ENCODE data around the gene NPB.
"Not testable (repeated sequence)": the region's sequence is repeated elsewhere in the genome, so short reads cannot be mapped to it uniquely, and the experiment has no call there.

Gene NPB

DNA sequence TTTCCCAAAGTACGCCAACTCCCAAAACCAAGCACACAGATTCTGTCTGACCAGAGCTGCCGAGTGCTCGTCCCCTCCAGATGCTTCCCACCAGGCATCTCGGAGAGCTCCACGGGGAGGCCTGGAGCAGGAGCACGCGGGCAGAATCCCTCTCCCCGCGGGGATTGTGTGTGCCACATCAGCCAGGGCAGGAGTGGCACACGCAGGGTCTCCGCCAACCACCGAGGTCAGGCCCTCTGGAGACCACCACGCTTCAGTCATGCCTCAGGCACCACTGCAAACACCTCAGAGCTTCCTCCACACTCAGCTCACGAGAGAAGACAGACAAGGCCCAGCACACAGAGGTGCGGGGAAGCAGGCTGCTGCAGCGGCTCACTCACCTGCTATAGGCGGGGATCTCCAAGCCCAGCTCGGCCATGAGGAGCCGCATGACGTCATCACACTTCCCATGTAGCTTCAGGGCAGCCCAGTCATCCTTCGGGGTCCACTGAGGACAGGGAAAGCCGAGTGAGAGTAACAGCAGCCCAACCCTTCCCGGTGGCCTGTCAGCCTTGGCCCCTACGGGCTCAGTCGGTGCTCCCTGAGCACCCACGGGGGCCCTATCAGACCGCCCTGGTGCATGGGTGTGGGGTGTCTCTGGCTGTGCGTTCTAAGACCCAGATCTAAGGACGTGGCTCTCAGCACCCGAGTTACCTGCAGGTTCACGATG is 11.5 kb downstream of the NPB start:
- no peak for DNase-seq

DNA sequence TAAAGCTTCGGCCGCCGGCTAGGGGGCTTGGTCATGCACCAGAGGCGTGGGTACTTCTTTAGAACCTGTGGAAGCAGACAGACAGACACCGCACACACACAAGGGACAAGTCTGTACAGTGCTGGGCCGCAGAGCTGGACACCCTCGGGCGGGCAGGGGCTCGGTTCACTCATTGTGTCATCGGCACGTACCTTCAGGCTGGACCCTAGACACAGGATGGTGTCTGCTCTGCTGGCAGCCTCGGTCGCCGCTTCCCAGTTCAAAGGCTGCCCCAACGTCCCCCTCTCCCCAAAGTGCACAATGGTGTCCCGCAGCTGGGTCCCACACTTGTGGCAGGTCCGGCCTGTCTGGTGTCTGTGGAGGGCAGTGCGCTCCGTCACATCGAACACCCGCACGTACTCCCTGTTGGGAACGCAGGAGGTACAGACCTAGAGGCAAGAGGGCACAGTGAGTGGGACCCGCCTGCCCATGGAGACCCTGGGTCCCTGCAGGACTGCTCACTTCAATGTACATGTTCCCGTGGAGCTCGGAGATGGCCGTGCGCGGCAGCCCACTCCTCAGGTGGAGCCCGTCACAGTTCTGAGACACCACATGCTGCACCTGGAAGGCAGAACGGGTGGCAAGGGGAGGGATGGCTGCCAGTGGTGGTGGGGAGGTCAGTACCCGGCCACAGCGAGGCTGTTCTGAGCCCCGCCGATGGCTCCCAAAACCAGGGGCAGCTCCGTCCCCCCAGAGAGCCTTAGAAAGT is 12.2 kb downstream of the NPB start:
- DNase-seq, result no peak

DNA sequence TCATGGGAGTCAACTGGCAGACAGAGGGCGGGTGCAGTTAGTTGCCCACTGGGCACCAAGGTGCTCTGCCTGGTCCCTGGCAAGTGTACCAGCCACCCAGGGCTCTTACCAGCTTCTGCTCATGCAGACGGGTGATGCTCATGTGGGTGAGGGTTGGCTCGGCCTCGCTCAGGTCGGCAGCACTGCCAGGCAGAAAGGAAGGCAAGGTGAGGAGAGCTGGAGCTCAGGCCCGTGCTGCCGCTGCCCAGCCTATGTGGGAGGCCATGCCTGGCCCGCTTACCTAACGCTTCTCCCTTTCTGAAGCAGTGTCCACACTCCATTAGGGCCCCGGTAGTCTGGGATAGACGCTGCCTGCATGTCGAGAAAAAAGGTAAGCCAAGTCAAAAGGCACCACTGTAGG is 13.3 kb downstream of the NPB start:
- DNase-seq, result no peak

GRCh38 chr17:81916234-81917001 is 14.4 kb downstream of the NPB start:
- no peak for DNase-seq

GRCh38 chr17:81917565-81918332 is 15.7 kb downstream of the NPB start, which contains the start of gene SIRT7:
Gene SIRT7, minus strand, starts transcription at chr17:81918176. Its CDS starts 45 bp downstream, at chr17:81918131.
- peak; percentile 56 for DNase-seq

- DNase-seq, result not testable (repeated sequence)
These were observed 16.3 kb downstream of the NPB start for GRCh38 chr17:81918333-81918669.

DNA sequence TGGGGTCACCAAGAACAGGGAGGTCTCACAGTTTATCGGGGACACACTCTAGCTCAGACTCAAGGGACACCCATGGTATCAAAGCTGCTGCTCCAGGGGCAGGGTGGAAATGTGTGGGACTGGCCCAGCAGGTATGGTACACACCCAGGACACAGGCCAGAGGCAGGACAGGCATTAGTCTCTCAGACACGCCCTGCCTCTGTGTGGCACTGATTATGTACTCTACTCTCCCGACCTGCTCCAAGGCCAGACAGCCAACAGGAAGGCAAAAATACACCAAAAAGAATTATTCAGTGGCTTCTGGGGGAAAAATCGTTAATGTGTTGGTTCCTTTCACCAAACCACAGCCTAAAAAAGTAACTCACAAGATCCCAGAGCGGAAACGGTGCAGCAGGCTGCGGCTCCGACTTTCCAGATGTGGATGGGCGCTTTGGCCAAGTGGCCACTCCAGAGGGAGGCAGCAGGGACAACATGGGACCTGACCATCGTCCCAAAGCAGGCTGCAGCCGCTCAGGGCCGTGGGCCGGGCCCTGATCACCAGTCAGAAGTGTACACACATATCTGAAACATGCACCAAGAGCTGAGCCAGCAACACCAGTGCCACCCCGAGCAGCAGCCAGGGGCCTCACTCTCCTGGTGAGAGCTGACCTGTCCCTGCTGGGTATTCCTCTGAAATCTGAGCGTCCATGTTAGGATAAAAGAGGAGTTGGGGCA is 17.0 kb downstream of the NPB start:
- no peak for DNase-seq

- DNase-seq, result no peak
These were observed 18.8 kb downstream of the NPB start for GRCh38 chr17:81920612-81921536.

DNA sequence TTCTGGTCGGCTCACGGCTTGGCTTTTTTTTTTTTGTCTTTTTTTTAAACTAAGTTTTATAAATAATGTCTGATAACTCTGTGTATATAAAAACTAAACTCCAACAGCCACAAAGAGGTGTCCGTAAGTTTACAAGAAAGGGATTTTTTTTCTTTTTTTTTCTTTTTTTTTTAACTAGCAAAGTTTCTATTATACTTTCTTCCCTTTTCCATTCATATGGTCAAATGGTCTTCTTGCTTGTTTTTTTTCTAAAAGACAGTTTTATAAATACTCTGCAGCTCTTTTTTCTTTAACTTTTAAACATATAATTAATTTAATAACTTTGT is 19.5 kb downstream of the NPB start:
- DNase-seq, result no peak

DNA sequence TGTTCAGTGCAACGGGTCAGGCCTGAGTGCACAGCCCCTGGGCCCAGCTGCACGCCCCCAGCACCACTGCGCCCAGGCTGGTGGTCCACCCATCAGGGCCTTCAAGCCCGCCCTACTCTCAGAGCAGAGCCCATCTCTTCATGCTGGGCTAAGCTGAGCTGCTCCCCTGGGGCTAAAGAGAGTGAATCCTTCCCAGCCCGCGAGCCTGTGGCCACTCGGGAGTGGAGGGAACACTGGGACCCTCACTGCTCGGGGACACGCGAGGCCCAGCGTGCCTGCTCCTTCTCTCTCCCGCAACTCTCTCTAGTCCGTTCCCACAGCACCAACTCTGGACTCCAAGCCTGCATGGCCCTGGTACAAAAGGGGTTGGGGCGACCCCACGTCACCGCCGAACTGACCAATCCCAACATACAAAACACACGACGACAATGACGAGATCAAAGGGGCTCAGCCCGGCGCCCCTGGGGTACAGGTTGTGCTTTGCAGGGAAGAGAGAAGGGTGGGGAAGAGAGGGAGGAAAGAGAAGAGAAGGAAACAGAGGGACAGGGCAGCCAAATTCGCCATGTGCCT is 20.0 kb downstream of the NPB start:
- no peak for DNase-seq

- no peak for DNase-seq
These were observed 20.7 kb downstream of the NPB start for GRCh38 chr17:81922566-81923301.

DNA sequence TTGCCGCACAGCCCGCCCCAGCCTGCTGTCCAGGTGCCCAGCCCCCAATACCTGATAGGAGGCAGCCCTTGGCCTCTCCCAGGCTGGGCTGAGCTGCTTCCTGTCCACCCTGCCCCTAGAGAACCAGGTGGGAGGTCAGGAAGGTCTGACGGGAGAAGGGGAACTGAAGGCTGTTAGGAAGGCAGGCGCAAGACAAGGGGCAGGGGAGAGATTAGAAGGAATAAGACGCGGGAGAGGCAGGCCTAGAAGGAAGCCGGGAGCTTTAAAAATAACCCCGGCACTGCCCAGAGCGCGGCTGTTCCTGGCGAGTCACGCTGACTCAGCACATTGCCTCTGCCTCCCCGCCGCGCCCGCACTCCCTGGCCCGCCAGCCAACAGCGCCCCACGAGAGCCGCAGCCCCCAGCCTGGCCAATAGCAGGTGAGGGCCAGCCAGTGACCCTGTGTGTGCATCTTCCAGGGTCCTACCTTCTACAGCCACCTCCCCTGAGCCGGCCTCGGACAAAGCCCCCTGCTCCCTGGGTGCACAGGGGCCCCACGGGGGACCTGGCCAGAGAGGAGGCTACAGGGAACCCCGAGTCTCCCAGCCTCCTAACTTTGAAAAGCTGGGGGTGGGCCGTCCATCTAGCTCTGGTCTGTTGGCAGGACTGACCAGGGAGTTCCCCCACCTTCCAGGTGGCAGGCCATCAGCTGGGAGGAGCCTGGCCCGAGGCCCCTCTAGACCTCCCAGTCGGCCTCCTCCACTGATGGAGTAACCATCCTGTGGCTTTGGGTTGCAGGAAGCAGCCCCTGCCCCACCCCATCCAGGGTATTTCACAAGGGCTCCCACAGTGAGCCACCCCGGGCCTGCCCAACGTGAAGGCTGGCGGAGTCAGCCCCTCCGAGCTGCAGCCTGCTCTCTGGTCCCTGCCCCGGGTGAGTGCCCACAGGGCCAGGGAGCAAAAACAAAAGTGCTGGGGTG is 21.5 kb downstream of the NPB start:
- no peak for DNase-seq

DNA sequence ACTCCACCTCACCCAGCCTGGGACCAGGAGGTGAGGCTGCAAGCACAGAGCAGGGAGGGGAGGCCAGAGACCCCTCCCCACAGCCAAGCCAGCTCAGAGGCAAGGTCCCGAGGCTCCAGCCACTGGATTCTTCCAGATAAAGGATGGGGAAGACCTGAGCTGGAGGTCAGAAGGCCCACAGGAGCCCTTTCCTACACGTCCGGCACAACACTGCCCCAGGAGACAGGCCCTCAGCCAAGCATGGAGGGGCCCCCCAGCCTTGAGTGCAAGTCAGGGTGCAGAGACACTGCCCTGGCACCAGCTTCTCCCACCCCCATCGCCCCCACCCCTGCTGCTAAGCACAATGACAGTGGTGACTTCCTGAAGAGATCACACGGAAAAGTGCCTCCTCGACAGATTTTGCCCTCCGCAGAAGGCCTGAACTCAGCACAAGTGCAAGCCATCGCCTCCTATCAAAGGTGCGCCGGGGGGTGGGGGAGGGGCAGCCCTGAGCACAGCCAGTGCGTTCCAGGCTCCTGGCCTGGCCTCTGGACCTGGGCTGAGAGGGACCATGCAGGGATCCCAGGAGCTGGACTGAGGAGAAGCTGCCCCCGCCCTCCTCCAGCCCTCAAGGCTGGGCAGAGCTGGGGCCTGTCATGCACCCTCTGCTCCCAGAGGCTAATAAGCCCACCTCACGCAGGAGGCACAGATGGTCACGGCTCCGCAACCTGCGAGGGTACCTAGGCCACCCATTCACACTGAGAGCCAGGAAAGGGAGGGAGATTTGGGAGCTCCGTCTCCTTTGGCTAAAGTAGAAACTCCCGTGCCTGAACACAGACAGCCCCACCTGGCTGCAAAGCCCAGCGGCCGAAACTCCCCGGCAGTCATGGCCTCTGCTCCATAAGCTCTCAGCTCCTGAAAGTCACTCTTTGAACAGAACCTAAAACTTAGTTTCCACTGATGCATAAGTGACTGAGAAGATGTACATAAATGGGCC is 22.8 kb downstream of the NPB start:
- no peak for DNase-seq

- no peak for DNase-seq
These were observed 23.9 kb downstream of the NPB start for GRCh38 chr17:81925860-81926450.

GRCh38 chr17:81926451-81927151 is 24.6 kb downstream of the NPB start:
- DNase-seq, result no peak

GRCh38 chr17:81927152-81927652 is 25.2 kb downstream of the NPB start:
- DNase-seq, result no peak
